AG20443 (cell line): ENCODE measurements around the gene LRIT1.
"Not testable (repeated sequence)": the region's sequence is repeated elsewhere in the genome, so short reads cannot be mapped to it uniquely, and the experiment has no call there.

ENCODE experiments used
- DNase-seq: peaks from one replicate; pipeline ENCODE4 v3.0.0; 2012; ENCODE audit warnings: low spot score, mixed read lengths

LRIT1 gene

GRCh38 chr10:84241185-84241790 lies at the start of gene LRIT1:
TSS of gene LRIT1 (minus strand) at chr10:84241546. CDS start at chr10:84241439, 107 bp downstream.
- DNase-seq = no peak

GRCh38 chr10:84290235-84290634 lies 48.9 kb upstream of the LRIT1 start:
- no peak for DNase-seq

- DNase-seq = no peak
Observed at GRCh38 chr10:84289521-84290200, 48.3 kb upstream of the LRIT1 start.

- DNase-seq = no peak
Observed at GRCh38 chr10:84288151-84288550, 46.8 kb upstream of the LRIT1 start.

GRCh38 chr10:84286695-84287094 lies 45.3 kb upstream of the LRIT1 start:
- DNase-seq = no peak

- not testable (repeated sequence) for DNase-seq
Observed at GRCh38 chr10:84279876-84280475, 38.6 kb upstream of the LRIT1 start.

GRCh38 chr10:84270708-84271107 lies 29.4 kb upstream of the LRIT1 start:
- DNase-seq = no peak

- peak; percentile 63 for DNase-seq
Observed at GRCh38 chr10:84269773-84270172, 28.4 kb upstream of the LRIT1 start.

- no peak for DNase-seq
Observed at GRCh38 chr10:84269162-84269561, 27.8 kb upstream of the LRIT1 start.

- peak; percentile 65 for DNase-seq
Observed at GRCh38 chr10:84267503-84268126, 26.3 kb upstream of the LRIT1 start.

GRCh38 chr10:84265418-84265817 lies 24.1 kb upstream of the LRIT1 start:
- no peak for DNase-seq

GRCh38 chr10:84264611-84265141 lies 23.3 kb upstream of the LRIT1 start:
- peak; percentile 84 for DNase-seq

GRCh38 chr10:84263716-84264115 lies 22.4 kb upstream of the LRIT1 start:
- no peak for DNase-seq

GRCh38 chr10:84262190-84262956 lies 21.0 kb upstream of the LRIT1 start:
- no peak for DNase-seq

- DNase-seq = no peak
Observed at GRCh38 chr10:84261236-84261915, 20.0 kb upstream of the LRIT1 start.

GRCh38 chr10:84258034-84258695 lies 16.8 kb upstream of the LRIT1 start:
- no peak for DNase-seq

GRCh38 chr10:84257343-84258020 lies 16.1 kb upstream of the LRIT1 start:
- no peak for DNase-seq

GRCh38 chr10:84256510-84257342 lies 15.4 kb upstream of the LRIT1 start:
- DNase-seq = peak; percentile 59
